RWPE2 (cell line): ENCODE results near the gene CELA1.
A peak's percentile ranks its signal among the peaks of the same experiment; 100 is the strongest.

Experiments used
- ATAC-seq: fragments of 200-7000 bp; cut with Tn5 transposase; 3 replicates; pipeline ENCODE4 v1.9.1; 2021; ENCODE audit warnings: low read depth
- DNase-seq: peaks from one replicate; pipeline ENCODE4 v3.0.0-alpha.2; 2020; ENCODE audit warnings: low spot score
- H3K27ac ChIP-seq: fragments of 450-650 bp; 2 replicates; pipeline ENCODE4 v1.5.1; 2017; ENCODE audit warnings: mild to moderate bottlenecking; ENCODE audit not compliant: poor library complexity, severe bottlenecking
- H3K27me3 ChIP-seq: fragments of 250-450 bp; sonication (Bioruptor Pico); 2 replicates; pipeline ENCODE4 v1.5.1; 2021; ENCODE audit warnings: mild to moderate bottlenecking, moderate library complexity; ENCODE audit not compliant: insufficient read depth, poor library complexity, severe bottlenecking
- H3K36me3 ChIP-seq: fragments of 250-450 bp; sonication (Bioruptor Pico); 2 replicates; pipeline ENCODE4 v1.5.1; 2020; ENCODE audit warnings: low read depth, mild to moderate bottlenecking, moderate library complexity
- H3K4me1 ChIP-seq: fragments of 250-450 bp; sonication (Bioruptor Pico); 2 replicates; pipeline ENCODE4 v1.5.1; 2021; ENCODE audit warnings: mild to moderate bottlenecking, moderate library complexity; ENCODE audit not compliant: insufficient read depth, poor library complexity, severe bottlenecking
- H3K4me3 ChIP-seq: fragments of 250-450 bp; sonication (Bioruptor Pico); 2 replicates; pipeline ENCODE4 v1.5.1; 2021; ENCODE audit warnings: mild to moderate bottlenecking, moderate library complexity; ENCODE audit not compliant: severe bottlenecking
- H3K9me3 ChIP-seq: fragments of 250-450 bp; sonication (Bioruptor Pico); 2 replicates; pipeline ENCODE4 v1.5.1; 2021; ENCODE audit warnings: mild to moderate bottlenecking, moderate library complexity; ENCODE audit not compliant: severe bottlenecking
- TF ChIP-seq, protein P1 (sequence below): fragments of 450-650 bp; IDR thresholded peaks from one replicate; pipeline ENCODE4 v1.5.1; 2017; ENCODE audit warnings: mild to moderate bottlenecking, moderate library complexity; ENCODE audit not compliant: poor library complexity, severe bottlenecking

The CELA1 gene

DNA sequence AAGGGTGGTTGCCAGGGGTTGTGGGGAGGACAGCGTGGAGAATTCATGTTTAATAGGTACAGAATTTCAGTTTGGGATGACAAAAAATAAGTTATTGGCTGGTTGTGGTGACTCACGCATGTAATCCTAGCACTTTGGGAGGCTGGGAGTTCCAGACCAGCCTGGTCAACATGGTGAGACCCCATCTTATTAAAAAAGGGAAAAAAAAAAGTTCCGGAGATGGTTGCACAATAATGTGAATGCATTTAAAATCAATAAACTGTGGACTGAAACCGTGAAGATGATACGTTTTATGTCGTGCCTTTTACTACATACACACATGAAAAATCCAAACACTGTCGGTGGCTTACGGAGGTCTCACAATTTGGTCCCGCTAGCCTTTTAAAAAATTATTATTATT lies 24.2 kb upstream of the CELA1 start:
- DNase-seq: no peak
- no peak for ATAC-seq
- H3K27ac ChIP-seq: peak overlapping the region; percentile 93
- H3K36me3 ChIP-seq: peaks cover 34% of the 10 kb centered on the region
- TF ChIP-seq, protein P1, sequence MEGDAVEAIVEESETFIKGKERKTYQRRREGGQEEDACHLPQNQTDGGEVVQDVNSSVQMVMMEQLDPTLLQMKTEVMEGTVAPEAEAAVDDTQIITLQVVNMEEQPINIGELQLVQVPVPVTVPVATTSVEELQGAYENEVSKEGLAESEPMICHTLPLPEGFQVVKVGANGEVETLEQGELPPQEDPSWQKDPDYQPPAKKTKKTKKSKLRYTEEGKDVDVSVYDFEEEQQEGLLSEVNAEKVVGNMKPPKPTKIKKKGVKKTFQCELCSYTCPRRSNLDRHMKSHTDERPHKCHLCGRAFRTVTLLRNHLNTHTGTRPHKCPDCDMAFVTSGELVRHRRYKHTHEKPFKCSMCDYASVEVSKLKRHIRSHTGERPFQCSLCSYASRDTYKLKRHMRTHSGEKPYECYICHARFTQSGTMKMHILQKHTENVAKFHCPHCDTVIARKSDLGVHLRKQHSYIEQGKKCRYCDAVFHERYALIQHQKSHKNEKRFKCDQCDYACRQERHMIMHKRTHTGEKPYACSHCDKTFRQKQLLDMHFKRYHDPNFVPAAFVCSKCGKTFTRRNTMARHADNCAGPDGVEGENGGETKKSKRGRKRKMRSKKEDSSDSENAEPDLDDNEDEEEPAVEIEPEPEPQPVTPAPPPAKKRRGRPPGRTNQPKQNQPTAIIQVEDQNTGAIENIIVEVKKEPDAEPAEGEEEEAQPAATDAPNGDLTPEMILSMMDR: no peak
- H3K4me3 ChIP-seq: no peak overlapping the region
- H3K4me1 ChIP-seq: peaks cover 17% of the 10 kb centered on the region
- no peaks in the 10 kb centered on the region for H3K27me3 ChIP-seq
- H3K9me3 ChIP-seq: no peaks in the 10 kb centered on the region

DNA sequence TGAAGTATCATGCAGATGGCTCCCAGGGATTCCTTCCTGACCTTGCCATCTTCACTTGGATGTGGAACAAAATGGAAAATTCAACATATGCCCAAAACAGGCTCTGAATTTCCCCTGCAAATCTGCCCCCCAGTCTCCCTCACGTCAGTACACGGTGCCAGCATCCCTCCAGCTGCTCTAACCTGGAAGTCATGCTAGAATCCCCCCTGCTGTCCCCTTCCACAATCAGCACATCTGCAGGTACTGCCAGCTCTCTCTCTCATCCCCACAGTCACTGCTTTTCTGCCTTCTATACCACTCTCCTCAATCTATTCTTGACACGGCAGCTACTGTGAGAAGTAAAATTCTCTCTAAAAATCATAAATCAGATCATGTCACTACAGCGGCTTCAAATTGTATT lies 23.1 kb upstream of the CELA1 start:
- Histone ChIP-seq H3K27ac (peak overlapping the region; percentile 93), H3K4me1 (peaks cover 17% of the 10 kb centered on the region), H3K4me3 (no peak overlapping the region), H3K27me3 (no peaks in the 10 kb centered on the region), H3K36me3 (peaks cover 31% of the 10 kb centered on the region), H3K9me3 (no peaks in the 10 kb centered on the region)
- DNase-seq: no peak
- TF ChIP-seq, protein P1: no peak
- ATAC-seq: no peak

DNA sequence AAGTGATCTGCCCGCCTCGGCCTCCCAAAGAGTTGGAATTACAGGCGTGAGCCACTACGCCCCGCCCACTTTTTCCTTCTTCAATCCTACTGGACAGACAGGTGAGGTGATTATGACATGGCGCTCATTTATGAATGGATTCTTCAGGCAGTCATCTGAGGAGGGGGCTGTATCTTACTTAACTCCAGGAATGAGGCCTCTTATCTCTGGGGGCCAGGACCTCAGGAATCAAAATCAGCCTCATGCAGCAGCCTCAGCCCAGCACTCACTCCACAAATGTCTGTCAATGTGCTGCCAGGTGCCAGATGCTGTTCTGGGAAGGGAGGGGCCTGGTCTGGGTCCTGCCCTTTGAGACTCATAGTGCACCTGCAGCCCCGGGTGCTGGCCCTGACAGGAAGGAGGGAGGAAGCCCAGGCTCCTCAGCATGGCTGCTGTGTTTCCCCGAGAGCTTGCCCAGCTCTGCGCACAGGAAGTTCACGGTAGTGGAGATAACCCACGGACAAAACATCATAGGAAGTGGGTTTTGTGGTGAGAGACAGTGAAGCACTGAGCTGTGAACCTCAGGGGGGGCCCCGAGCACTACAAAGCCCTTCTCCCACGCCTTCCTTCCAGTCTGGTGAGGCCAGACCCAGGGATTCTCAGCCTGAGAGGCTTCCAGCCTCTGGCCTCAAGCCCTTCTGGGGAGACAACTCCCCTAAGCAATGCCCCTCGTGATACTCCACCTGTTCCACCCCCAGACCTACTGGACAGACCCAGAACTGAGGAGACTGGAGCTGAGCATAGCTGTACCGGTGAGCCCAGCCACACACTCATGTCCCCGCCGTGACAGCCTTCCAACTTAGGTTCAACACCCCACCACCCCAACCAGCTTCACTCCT lies 22.4 kb upstream of the CELA1 start:
- DNase-seq (no peak), ATAC-seq (no peak)
- H3K27ac ChIP-seq: no peak overlapping the region
- no peaks in the 10 kb centered on the region for H3K9me3 ChIP-seq
- H3K27me3 ChIP-seq: no peaks in the 10 kb centered on the region
- no peak overlapping the region for H3K4me3 ChIP-seq
- TF ChIP-seq, protein P1: no peak
- peaks cover 17% of the 10 kb centered on the region for H3K4me1 ChIP-seq
- peaks cover 28% of the 10 kb centered on the region for H3K36me3 ChIP-seq

DNA sequence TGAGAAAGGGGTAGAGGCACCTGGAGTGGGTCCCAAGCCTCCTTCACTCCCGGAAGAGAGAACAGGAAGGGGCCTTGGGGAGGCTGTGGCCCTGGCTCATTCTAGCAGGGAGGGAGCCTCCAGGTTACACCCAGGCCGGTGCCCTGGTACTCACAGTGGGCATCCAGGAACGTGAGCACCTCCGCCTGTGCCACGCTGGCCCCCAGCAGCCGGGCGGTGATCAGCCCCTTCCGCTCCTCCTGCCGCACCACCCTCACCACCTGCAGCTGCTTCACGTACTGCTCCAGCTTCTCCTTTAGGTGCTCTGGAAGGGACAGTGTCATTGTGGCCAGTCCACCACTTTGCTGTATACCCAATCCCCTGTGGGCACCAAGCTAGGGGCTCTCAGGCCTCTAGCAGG lies 18.8 kb upstream of the CELA1 start:
- Histone ChIP-seq H3K27ac (no peak overlapping the region), H3K4me3 (no peak overlapping the region), H3K9me3 (no peaks in the 10 kb centered on the region), H3K27me3 (no peaks in the 10 kb centered on the region), H3K4me1 (peaks cover under 1% of the 10 kb centered on the region), H3K36me3 (peaks cover 31% of the 10 kb centered on the region)
- ATAC-seq (no peak), DNase-seq (no peak)
- TF ChIP-seq, protein P1: no peak

DNA sequence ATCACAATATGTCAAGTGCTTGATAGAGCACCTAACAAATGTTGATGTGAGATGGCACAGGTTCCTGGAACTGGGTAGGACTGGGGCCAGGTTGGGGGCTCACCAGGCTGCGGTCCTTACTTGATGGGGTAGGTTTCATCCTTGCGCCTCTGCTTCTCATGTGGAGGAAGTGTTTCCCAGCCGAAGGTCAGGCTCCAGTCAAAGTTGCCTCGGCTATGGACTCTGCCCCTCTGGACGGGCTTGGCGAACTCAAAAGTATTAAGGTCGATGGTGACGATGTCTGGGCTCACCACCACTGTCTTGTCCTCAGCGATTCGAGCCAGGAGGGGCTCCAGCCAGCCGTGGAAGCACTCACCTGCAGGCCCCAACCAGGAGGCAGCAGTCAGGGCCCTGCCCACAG lies 17.5 kb upstream of the CELA1 start:
- peaks cover 22% of the 10 kb centered on the region for H3K36me3 ChIP-seq
- no peak overlapping the region for H3K27ac ChIP-seq
- ATAC-seq (no peak), DNase-seq (no peak)
- no peaks in the 10 kb centered on the region for H3K4me1 ChIP-seq
- TF ChIP-seq, protein P1: no peak
- H3K9me3 ChIP-seq: no peaks in the 10 kb centered on the region
- no peaks in the 10 kb centered on the region for H3K27me3 ChIP-seq
- no peak overlapping the region for H3K4me3 ChIP-seq
